Activated T-helper 9 cell treated with anti-CD3 and anti-CD28 coated beads, Interleukin-2, amount 50 U/mL, for 16 hours (primary cell): ENCODE results near the gene PIN4.
A peak's percentile ranks its signal among the peaks of the same experiment; 100 is the strongest.
"Not testable (repeated sequence)": the region's sequence is repeated elsewhere in the genome, so short reads cannot be mapped to it uniquely, and the experiment has no call there.

Experiments
- DNase-seq: peaks from one replicate; pipeline ENCODE4 v3.0.0-alpha.2; 2020; ENCODE audit warnings: low read depth

Gene PIN4

DNA sequence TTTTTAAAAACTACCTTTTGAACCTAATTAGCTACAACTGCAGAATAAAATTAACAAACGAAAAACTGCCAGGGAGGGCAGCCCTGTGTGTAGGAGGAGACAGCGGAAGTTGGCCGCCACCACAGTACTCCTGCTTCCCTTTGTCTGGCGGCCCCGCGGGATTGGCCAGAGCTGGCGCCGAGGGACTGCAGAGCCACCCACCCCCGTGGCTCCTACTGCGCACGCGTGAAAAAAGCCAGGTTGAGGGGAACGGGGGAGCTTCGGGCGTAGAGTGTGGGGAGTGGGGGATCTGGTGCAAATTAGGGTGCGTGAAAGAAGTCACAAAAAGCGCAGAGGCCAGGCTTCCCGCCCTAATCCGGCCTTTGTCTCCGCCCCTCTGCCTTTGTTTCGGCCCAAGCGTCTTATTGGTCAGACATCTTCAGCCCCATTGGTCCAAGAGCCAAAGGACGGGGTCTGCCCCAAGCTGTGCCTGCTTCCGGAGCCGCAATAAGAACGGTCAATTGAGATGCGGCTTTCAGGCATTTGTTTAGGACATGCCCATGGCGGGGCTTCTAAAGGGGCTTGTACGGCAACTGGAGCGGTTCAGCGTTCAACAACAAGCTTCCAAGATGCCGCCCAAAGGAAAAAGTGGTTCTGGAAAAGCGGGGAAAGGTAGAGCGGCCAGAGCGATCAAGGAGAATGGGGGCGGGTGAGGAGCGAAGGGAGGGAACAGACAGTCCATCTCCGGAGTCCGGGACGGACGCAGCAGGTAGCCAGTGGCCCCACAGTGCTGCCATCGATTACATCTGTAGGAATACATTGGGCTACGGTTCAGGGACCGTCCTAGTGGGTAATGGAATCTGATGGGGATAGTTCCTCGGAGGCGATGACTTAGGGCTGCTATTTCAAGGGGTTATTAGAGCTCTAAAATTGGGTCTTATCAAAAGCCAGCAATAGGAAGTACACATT lies at the start of gene PIN4:
PIN4 (plus strand) TSS at position 580 of the 948 bp plus-strand sequence; CDS start at position 609, 29 bp downstream.
- peak; percentile 67 for DNase-seq

DNA sequence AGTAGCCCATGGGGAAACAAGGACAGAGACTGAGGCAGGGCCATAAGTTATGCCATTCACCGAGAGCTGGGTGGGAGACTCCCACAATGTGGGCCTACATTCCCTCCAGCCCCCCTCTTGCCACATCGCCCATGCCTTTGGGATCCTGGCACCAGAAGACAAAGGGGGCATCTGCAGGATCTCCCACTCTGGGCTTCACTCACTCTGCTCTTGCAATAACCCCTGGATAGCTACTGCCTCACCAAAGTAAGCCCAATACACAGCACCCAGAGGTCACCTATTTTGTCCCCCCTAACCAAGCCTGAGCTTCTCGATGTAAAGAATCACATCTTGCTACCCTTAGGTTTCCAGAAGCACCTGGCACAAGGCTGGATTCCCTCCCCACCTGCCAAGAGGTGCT lies 49.1 kb upstream of the PIN4 start:
- no peak for DNase-seq

DNA sequence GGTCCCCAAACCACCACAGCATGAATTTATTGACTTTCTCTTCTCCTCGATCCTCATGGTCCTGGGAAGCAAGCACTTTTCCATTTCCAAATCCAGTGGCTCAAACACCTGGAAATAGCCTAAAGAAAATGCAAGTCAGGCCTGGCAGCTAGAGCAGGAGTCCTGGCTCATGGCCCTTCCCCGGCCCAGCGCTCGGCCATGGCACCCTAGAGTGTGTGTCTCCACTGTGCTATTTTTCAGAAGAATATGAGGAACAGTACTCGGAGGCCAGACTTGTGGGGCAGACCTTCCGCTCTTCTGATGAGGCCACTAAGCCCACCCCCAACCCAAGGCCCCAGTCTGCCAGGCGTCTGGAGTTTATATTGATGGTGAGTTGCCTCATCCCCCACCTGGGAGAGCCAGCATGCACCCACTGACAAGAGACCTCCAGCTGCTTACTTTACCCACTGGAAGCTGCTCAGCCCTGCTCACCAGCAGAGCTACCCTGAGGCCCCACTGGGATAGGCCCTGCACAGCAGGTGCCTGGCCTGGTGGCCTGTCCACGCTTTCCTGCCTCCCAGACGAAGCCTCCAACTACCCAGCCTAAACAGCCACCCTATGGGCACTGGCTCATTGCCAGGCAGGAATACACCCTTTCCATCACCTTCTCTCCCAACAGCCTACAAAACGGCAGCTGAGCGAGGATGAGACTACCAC lies 47.6 kb upstream of the PIN4 start:
- no peak for DNase-seq

DNA sequence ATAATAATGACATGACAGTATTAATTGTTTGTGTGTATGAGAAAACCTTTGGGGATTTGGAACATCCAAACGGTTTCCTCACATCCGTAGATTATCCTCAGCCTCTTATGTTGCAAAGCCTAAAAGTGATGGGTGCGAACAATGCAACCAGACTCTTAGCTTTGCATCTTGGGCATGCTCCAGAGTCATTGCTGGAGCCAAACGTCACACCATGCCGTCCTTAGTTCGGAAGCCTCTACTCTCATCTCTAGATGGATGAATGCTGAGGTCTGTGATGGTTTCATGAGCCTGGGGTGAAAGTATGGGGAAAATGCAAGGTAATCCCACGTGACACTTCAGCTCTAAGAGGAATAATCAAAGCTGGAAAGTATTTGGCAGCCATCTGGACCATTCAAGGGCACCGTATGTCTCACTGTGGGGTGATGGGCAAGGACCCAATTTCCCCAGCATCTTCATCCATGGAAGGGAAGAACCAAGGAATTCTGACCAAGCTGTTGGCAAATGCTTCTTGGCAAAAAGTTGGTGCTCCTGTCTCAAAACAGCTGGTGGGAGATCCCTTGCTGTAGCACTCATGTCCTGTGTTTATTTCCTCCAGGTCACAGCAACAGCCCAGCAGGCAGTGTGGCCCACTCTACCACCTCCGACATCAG lies 43.6 kb upstream of the PIN4 start:
- no peak for DNase-seq

DNA sequence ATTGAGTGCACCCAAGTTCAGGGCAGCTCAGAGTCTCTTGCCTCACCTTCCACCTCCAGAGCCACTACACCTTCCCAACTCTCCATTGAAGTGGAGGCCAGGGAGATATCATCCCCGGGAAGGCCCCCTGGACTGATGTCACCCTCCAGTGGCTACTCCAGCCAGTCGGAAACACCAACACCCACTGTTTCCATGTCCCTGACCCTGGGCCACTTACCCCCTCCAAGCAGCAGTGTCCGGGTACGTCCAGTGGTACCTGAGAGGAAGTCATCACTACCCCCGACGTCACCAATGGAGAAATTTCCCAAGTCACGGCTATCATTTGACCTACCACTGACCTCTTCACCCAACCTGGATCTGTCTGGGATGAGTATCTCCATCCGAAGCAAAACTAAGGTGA lies 42.0 kb upstream of the PIN4 start:
- DNase-seq = no peak

DNA sequence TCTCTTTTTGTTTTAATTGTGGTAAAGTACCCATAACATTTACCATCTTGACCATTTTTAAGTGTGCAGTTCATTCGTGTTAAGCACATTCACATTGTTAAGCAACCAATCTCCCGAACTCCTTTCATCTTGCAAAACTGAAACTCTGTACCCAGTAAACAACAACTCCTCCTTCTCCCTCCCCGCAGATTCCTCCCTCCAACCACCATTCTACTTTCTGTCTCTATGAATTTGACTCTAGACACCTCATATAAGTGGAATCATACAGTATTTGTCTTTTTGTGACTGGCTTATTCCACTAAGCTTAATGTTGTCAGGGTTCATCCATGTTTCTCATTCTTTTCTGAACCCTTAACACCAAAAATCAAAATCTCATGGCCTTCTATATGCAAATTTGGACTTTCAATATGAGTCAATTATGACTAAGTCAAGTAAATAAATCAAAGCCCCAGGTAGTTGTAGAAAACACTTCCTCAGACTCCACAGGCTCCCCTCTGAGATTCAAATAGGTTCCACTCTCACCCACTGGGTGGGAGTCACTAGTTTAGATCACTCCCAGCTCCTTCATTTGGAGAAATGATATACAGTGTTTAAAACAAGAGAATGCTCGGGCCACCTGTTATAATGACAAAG lies 40.1 kb upstream of the PIN4 start:
- DNase-seq = no peak

DNA sequence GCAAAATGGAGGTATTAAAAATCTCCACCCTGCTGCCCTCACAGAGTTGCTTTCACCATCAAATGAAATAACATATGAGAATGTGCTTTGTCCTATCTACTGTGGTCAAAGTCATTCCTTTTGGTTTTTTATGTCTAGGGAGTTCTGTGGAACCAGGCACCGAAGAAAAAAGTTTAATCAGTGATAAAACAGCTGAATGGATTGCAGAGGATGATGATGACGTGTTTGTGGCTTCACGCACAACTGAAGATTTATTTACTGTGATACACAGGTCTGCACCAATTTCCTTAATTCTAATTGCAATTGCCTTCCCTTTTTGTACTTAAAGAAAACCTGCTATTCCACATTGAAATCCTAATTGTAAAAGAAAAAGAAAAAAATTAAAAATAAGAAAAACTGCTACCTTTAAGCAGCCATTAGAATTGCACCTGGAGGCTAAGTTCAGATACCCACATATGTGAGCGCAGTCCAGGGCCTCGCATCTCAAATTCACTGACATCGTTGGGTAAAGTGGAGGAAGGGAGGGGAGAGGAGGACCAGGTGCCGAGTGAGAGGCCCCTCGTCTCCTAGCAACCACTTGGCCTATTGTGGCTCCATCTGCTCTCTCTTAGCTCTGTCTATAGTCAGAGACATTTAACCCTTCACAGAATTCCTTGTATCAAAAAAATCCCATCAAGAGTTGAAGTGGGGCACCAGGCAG lies 39.3 kb upstream of the PIN4 start:
- DNase-seq = no peak

DNA sequence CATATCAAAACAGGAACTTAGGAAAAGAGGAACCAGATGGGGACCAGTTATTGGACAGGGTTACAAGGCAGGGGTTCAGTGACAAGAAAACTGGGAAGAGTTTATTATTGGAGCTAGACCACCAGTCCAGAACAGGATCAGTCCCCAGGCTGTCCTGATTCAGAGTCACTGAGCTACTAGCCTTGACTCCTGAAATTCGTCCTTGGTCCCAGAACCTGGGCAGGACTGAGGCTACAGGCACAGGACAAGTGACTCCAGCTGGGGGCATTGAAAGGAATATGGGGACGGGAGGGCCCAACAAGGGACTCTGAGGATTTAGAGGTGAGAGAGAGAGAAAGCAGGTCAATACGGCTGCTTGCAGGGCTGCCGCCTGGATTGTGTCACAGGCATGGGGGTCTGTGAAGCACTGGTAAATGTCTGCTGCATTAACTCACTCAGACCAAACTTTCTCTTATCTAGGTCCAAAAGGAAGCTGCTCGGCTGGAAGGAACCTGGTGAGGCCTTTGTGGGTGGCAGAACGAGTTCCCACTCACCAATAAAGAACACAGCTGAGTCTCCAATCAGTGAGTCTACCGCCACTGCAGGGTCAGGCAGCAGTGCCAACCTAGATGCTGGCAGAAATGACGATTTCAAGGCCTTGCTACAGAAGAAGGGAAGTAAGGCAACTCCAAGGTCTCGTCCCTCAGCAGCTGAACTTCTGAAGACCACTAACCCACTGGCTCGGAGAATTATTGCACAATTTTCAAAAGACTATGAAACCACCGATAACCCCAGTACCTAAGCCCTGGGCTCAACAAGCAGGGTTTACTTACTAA lies 38.6 kb upstream of the PIN4 start:
- no peak for DNase-seq

DNA sequence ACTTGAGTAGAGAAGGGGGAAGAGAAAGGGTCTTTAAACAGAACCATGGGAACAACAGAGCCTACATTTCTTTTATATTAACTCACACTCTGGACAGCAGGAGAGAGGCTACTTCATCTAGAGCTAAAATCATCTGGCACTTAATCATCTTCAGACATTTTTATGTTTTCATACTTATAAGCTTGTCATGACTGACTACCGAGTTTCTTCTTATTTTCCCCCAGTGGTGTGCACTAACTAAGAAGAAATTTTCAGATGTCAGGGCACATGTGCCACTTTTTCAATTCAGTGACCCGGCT lies 38.0 kb upstream of the PIN4 start:
- no peak for DNase-seq

DNA sequence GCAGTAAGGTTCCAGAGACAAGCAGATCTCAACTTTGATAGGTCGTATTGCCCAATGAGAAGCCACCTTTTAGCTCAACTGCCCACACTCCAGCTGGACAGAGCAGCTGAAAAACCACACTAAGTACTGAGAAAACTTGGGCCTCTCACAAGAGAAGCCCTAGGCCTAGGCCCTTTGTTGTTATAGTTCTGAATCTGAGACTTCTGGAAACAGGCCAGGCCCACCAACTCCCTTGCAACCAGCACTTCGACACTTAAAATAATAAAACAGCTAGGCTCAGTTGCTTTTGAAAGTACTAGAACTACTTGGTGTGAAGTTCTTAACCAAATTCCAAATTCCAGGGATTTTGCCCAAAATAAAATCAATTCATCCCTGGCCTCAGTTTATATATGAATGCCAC lies 36.4 kb upstream of the PIN4 start:
- DNase-seq = no peak

DNA sequence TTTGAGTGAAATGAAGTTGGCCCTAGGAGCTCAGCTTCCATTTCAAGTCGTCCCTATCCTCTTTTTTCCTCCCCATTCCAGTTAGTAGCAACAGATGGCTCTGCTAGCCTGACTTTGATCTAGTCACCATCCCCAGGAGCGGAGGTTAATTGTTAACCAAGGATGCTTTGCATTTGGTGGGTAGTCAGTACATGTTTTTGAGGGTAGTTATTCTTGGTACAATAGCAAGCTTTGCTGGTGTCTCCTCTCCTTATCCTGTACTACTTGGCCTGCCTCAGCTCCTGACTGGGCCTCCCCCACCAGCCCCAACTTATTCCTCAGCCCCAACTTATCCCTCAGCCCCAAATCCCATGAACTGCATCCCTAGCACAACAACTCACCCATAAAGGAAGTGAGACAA lies 35.0 kb upstream of the PIN4 start:
- no peak for DNase-seq

DNA sequence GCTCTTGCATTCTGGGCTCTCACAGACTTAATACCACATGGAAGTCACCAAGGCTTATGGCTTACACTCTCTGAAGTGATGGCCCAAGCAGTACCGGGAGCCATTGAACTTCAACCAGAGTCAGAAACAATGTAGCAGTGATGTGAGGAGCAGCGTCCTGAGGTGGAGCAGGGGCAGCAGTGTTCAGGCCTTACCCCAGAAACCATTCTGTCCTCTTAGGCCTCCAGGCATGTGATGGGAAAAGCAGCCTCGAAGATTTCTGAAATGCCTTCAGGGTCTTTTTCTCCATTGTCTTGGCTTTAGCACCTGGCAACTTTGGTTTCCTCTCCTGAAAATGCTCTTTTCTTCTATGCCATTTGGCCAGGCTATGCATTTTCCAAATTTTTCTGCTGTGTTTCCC lies 22.8 kb upstream of the PIN4 start:
- no peak for DNase-seq

DNA sequence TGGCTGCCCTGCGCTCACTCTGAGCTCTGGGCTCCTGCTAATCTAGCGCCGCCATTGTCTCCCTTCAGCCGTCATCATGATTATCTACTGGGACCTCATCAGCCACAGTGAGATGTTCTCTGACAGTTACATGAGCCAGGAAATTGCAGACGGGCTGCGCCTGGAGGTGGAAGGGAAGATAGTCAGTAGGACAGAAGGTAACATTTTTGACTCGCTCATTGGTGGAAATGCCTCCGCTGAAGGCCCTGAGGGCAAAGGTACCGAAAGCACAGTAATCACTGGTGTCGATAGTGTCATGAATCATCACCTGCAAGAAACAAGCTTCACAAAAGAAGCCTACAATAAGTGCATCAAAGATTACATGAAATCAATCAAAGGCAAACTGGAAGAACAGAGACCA lies 21.8 kb upstream of the PIN4 start:
- DNase-seq = no peak

DNA sequence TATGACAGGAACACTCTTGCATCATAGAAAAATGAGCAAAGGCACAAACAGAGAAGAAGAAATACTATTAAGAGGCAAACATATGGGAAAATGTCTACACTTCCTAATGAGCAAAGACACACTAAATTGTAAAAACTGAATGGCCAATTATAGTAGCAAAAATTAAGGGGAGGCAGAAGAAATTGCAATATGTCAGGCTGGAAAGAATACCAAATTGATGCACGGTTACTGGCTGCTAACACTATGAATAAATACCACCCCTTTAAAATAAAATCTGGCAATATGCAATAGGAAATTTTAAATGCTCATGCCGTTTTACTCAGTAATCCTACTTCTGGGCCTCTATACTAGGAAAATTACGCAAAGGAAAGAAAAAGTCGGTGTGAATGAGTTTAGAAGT lies 16.0 kb upstream of the PIN4 start:
- DNase-seq = no peak

DNA sequence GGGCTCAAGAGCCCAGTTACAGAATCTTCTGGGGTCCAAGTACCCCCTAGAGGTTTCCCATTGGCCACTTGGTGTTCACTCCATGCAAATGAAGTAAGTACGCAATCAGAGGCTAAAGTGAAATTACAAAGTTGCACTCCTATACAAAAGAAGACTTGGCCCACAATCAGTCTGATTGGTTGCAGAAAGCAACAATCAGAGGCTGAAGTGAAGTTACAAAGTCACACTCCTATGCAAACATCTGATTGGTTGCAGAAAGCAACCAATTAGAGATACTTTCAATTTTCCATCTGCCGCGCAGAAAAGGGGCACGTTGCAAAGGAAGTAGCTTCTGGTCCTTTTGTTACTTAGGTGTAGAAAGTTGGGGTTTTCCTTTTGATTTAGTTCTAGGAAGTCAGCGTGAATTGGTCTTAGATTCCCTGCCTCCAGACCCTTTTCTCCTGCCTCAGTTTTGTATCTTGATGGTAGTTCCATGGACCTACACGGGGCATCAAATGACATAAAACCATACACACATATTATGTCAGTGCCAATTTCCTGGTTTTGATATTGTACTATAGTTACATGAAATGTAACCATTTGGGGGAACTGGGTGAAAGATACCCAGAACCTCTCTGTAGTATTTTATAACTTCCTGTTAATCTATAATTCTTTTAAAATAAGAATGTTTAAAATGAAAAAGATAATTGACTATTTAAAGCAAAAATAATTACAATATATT lies 12.4 kb upstream of the PIN4 start:
- DNase-seq = peak; percentile 2

DNA sequence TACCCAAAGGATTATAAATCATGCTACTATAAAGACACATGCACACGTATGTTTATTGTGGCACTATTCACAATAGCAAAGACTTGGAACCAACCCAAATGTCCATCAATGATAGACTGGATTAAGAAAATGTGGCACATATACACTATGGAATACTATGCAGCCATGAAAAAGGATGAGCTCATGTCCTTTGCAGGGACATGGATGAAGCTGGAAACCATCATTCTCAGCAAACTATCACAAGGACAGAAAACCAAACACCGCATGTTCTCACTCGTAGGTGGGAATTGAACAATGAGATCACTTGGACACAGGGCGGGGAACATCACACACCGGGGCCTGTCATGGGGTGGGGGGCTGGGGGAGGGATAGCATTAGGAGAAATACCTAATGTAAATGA lies 5.3 kb upstream of the PIN4 start:
- DNase-seq = not testable (repeated sequence)

DNA sequence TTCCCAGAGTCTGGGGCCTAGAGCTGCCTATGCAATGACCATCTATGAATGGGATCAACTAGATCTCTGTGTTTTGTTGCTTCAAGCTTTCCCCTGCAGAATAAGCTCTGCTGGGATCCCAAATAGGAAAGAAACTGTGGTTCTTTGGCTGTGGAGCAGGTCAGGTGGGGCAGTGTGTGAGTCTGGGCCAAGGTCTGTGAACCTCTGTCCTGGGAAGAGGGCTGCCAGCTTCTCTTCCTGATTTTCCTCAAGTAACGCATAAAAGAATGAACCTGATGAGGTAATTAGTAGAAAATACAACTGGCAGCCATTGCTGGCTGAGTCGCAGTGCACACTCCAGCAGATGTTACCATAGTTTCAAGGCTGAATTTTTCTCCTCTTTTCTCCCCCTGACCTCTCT lies 4.6 kb upstream of the PIN4 start:
- DNase-seq = no peak

DNA sequence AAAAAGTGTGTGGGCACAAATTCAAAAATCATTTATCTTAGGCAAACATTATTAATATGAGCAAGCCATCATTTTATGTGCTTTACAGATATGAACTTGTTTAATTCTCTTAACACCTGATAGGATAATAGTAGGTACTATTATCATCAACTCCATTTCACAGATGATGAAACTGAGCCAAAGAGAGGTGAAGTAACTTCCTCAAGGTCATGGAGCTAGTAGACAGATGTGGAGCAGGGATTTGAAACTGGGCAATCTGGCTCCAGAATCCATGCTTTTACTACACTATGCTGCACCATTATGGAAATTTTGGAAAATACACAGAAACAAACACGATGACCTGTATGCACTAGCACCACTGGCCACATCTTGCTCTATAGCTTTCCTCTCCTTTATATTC lies 1.0 kb upstream of the PIN4 start:
- DNase-seq = no peak

DNA sequence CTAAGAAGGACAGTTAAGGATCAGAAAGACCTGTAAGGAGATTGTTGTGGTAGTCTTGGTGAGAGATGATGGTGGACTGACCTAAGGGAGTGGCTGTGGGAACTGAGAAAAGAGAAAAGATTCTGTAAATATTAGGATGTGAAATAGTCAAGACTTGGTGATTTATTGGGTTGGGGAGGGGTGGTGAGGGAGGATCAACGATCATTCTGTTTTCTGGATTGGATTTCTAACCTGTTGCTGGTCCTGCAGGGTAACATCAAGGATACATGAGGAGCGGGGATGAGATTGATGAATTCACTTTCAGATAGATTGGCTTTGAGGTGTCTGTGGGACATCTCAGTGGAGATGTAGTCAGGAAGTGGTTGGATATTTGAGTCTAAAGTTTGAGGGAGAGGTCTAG lies 1.4 kb downstream of the PIN4 start:
- DNase-seq = no peak

DNA sequence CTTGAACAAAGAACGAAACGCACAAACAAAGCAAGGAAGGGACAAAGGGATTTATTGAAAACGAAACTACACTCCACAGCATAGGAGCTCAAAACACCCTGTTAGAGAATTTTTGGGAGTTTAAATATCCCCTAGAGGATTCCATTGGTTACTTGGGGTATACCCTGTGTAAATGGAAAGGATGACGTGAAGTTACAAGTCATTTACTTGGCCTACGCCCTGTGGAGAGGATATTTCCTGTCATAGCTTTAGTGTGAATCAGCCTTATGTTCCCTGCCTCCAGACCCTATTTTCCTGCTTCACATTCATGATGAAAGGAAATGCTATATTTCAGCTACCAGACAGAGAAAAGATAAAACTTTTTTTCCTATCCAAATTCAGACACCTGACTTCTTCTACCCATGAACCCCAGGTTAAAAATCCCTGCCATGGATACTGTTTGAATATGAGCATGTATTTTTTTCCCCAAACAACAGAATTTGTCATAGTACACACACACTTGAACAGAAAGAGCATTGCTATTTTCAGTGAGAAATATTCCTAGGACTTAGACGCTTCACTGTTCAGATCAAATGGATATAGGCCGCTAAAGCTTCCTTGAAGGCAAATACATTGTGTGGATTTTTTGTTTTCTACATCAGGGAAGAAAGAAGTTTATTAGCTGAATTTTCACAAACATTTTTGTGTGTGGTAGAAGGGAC lies 20.4 kb downstream of the PIN4 start:
- DNase-seq = no peak
